Activated CD4-positive, alpha-beta T cell treated with anti-CD3 and anti-CD28 coated beads, Interleukin-2, amount 10 ng/mL, durations not matched to agents 7 days and 5 days (primary cell): ENCODE results near the gene SLIT1. TPM values are rescaled to one million over a fixed set of nuclear protein-coding genes. Genes with fewer than 3 reads are reported as not detected.

ENCODE experiments used
- CTCF ChIA-PET: fragments of 350-600 bp; sonication (Branson Sonifier 250); formaldehyde crosslinking; loops from one replicate; lab custom pipeline; 2021; ENCODE audit warnings: antibody characterized with exemption; lab: Charles Lee
- POLR2A ChIA-PET: fragments of 350-600 bp; sonication (Branson Sonifier 250); formaldehyde crosslinking; loops from one replicate; lab custom pipeline; 2021; ENCODE audit warnings: antibody characterized with exemption; lab: Charles Lee
- DNase-seq: peaks from one replicate; pipeline ENCODE4 v3.0.0-alpha.2; 2020
- H3K27ac Mint-ChIP-seq: one replicate; pipeline ENCODE4 v1.8.0; 2021; ENCODE audit warnings: mild to moderate bottlenecking, moderate library complexity, mixed read lengths
- H3K27me3 Mint-ChIP-seq: one replicate; pipeline ENCODE4 v1.8.0; 2021; ENCODE audit warnings: mixed read lengths
- H3K36me3 Mint-ChIP-seq: one replicate; pipeline ENCODE4 v1.8.0; 2021; ENCODE audit warnings: low read depth, mixed read lengths
- H3K4me1 Mint-ChIP-seq: one replicate; pipeline ENCODE4 v1.8.0; 2021; ENCODE audit warnings: mixed read lengths
- H3K4me3 Mint-ChIP-seq: one replicate; pipeline ENCODE4 v1.8.0; 2021; ENCODE audit warnings: mild to moderate bottlenecking, moderate library complexity, mixed read lengths
- H3K9me3 Mint-ChIP-seq: one replicate; pipeline ENCODE4 v1.8.0; 2021; ENCODE audit warnings: mixed read lengths
- total RNA-seq, 2 experiments: library from RNA; stranded (reverse); gene quantifications; one replicate each; pipeline ENCODE4 v1.2.3, GENCODE V29; 2021

SLIT1 gene
- total RNA-seq, 2 experiments from 2014 or later, result 1.2 to 1.6 TPM

DNA sequence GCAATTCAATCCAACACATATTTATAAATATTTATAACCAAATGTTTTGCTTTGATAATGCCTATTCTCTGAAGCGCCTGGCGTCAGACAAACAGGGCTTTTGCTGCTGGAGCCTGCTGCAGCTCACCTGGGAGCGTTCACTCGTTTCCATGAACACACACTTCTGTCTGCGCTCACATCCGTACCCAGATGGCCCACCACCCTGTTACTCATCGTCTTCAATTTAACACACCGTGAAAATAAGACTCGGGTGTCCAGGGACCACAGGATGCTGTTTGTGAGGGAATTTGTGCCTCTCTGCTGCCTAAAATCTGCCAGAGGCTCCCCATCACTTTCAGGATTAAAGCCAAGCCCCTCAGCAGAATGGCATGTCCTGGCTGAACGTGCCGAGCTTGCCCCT, 74.1 kb downstream of the SLIT1 start:
- H3K4me1 Mint-ChIP-seq, result no peaks in the 10 kb centered on the region
- no peaks in the 10 kb centered on the region for H3K9me3 Mint-ChIP-seq
- no peaks in the 10 kb centered on the region for H3K36me3 Mint-ChIP-seq
- ChIA-PET POLR2A (no interaction called here), CTCF (interaction anchor here (0.5 to 0.6 kb wide), 2 partner anchors 255 to 274 kb away, joined by 3 to 4 read pairs; no protein-coding TSS in a partner anchor)
- H3K27ac Mint-ChIP-seq, result no peak overlapping the region
- DNase-seq, result no peak
- H3K4me3 Mint-ChIP-seq, result no peak overlapping the region
- H3K27me3 Mint-ChIP-seq, result peaks cover 12% of the 10 kb centered on the region

DNA sequence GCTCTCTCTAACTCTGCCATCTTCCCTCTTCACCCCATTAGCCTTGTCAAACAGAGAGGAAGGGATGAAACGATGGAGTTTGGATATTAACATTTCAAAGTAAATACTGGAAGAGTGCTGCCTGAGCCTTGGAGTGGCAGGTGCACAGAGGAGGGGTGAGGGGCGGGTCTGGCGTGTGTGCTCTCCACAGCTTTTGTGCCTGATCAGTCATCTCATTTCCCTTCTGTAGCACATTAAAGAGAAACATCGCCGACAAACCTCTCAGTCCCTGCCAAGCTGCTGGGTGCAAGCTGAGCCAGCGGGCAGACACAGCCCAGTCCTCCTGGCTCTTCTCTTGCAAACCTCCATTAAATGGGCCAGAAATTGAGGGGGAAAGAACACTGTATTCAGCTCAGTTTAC, 76.2 kb downstream of the SLIT1 start:
- Mint-ChIP-seq H3K27ac (no peak overlapping the region), H3K27me3 (peaks cover 12% of the 10 kb centered on the region), H3K36me3 (no peaks in the 10 kb centered on the region), H3K9me3 (no peaks in the 10 kb centered on the region), H3K4me1 (no peaks in the 10 kb centered on the region), H3K4me3 (no peak overlapping the region)
- ChIA-PET POLR2A (no interaction called here), CTCF (no interaction called here)
- DNase-seq, result no peak

DNA sequence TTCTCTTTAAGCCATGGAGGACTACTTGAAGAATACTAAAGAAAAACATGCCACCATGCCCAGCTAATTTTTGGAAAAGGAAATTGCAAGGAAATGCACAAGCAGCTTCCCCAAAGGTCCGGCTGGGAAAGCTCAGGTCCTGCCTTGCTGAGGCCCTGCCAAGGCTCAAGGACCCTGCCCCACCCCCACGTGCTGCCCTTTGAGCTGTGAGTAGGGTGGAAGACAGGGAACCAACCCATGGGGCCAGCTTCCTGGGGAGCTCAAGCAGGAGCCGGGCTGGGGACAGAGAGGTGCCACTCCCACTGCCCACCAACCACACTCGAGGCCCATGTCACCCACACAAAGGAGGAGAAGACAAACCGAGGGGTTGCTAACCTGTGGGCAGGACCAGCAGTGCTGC, 78.2 kb downstream of the SLIT1 start:
- no peak overlapping the region for H3K4me3 Mint-ChIP-seq
- no peak for DNase-seq
- no peak overlapping the region for H3K27ac Mint-ChIP-seq
- no peaks in the 10 kb centered on the region for H3K36me3 Mint-ChIP-seq
- H3K4me1 Mint-ChIP-seq, result no peaks in the 10 kb centered on the region
- ChIA-PET CTCF (interaction anchor here (1.1 to 1.3 kb wide), 2 partner anchors 10 to 35 kb away, joined by 3 to 5 read pairs; no protein-coding TSS in a partner anchor), POLR2A (no interaction called here)
- H3K9me3 Mint-ChIP-seq, result no peaks in the 10 kb centered on the region
- peaks cover 13% of the 10 kb centered on the region for H3K27me3 Mint-ChIP-seq

- Mint-ChIP-seq H3K27ac (no peak overlapping the region), H3K9me3 (no peaks in the 10 kb centered on the region), H3K27me3 (peaks cover 13% of the 10 kb centered on the region), H3K4me3 (no peak overlapping the region), H3K4me1 (no peaks in the 10 kb centered on the region), H3K36me3 (no peaks in the 10 kb centered on the region)
- DNase-seq, result no peak
- POLR2A ChIA-PET, result no interaction called here
- CTCF ChIA-PET, result interaction anchor here (1.2 kb wide), 1 partner anchor 25 kb away, joined by 3 read pairs; no protein-coding TSS in a partner anchor
These were observed 79.6 kb downstream of the SLIT1 start for GRCh38 chr10:97106207-97106606.

GRCh38 chr10:97105303-97105702, 80.5 kb downstream of the SLIT1 start:
- no peak overlapping the region for H3K27ac Mint-ChIP-seq
- POLR2A ChIA-PET, result no interaction called here
- no peaks in the 10 kb centered on the region for H3K9me3 Mint-ChIP-seq
- no peaks in the 10 kb centered on the region for H3K36me3 Mint-ChIP-seq
- CTCF ChIA-PET, result no interaction called here
- no peak overlapping the region for H3K4me3 Mint-ChIP-seq
- H3K27me3 Mint-ChIP-seq, result peaks cover 10% of the 10 kb centered on the region
- no peak for DNase-seq
- H3K4me1 Mint-ChIP-seq, result no peaks in the 10 kb centered on the region

DNA sequence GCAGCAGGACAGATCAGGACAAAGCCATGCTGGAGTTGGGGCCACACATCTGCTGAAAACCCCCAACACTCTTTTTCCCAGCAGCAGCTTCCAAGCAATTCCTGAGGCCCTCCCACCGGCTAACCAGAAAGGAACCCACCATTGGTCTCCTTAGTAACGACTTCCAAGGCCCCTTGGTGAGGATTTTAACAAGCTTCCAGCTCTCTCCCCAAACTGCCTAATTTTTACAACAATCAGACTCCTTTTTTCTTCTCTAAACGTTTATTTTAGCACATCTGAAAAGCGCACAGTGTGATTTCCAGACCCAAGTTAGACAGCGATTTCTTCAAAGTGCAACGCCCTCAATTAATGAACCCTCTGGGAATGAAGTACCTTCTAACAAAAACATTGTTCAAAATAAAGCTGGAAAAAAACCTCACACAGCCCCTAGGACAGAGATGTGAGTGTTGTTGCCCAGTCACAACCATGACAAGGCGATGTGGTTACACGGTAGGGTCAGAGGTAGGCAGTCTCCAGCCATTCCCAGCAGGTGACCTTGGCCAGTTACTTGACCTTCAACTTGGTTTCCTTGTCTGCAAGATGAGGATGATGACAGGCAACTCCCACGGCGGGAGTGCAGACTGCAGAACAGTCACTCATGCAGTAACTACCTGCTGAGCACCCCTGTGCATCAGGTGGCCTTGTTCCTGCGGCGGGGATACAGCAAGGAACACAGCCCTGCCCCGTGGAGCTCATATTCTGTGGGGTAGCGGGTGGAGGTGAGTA, 82.3 kb downstream of the SLIT1 start:
- Mint-ChIP-seq H3K9me3 (no peaks in the 10 kb centered on the region), H3K36me3 (no peaks in the 10 kb centered on the region), H3K27me3 (peaks cover 2% of the 10 kb centered on the region), H3K27ac (no peak overlapping the region), H3K4me1 (no peaks in the 10 kb centered on the region), H3K4me3 (no peak overlapping the region)
- ChIA-PET CTCF (interaction anchor here (0.5 to 1.4 kb wide), 3 partner anchors 22 to 241 kb away, joined by 3 to 4 read pairs (median 3); no protein-coding TSS in a partner anchor), POLR2A (no interaction called here)
- no peak for DNase-seq

DNA sequence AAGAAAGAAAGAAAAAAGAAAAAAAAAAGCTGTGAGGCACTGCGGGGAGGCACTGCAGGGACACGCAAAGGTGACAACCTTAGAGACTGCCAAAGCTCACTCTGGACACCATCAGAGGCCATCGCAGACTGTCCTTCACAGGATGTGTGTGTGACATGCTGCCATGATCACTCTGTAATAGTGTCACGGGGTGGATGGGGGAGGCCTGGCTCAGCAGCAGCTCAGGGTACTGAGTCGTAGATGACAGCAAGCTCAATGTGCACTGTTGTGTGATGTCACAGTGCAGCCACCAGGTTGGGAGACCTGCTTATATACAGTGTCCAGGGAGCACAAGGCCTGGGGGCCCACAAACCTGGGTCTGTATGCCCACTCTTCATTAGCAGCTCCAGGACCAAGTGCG, 83.3 kb downstream of the SLIT1 start:
- ChIA-PET POLR2A (no interaction called here), CTCF (interaction anchor here (0.5 to 1.4 kb wide), 3 partner anchors 21 to 146 kb away, joined by 3 to 4 read pairs (median 3); no protein-coding TSS in a partner anchor)
- no peaks in the 10 kb centered on the region for H3K36me3 Mint-ChIP-seq
- no peak overlapping the region for H3K4me3 Mint-ChIP-seq
- H3K27me3 Mint-ChIP-seq, result peaks cover 2% of the 10 kb centered on the region
- H3K4me1 Mint-ChIP-seq, result no peaks in the 10 kb centered on the region
- no peaks in the 10 kb centered on the region for H3K9me3 Mint-ChIP-seq
- no peak overlapping the region for H3K27ac Mint-ChIP-seq
- no peak for DNase-seq

DNA sequence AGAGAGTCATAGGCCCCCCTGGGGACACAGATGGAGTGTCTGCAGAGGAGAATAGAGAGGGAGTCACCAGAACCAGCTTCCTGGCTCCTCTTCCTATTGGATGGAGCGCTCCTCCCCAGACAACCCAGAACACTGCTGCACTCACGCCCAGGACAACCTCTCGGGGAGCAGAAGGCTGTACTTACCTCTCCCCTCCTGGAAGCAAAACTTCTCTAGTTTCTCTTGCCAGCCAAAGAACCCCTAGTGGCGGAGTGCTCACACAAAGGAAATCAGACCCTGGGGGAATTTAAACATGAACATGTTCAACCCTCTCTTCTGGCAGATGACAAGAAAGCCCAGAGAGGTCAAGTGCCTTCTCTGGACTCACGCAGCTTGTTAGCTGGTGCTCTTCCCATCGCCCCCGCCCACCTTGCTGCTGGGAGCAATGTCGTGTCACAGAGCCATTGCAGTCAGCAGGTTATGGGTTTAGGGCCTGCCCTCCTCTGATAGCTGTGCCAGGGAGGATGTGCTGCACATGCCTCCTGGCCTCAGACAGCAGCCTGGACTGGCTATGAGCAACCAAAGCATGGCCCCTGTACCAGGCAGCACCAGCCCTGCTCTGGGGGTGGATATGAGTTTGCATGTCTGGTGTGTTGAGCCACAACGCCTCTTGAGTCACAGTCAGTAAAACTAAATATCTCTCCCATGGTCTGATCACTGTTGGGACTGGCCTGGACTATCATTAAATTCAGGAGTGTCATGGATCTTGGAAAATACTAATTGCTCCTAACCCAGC, 84.4 kb downstream of the SLIT1 start:
- Mint-ChIP-seq H3K27ac (no peak overlapping the region), H3K4me3 (no peak overlapping the region), H3K4me1 (peaks cover 5% of the 10 kb centered on the region), H3K9me3 (no peaks in the 10 kb centered on the region), H3K36me3 (no peaks in the 10 kb centered on the region), H3K27me3 (peaks cover 8% of the 10 kb centered on the region)
- no peak for DNase-seq
- CTCF ChIA-PET, result interaction anchor here (1.5 kb wide), 1 partner anchor 109 kb away, joined by 4 read pairs; no protein-coding TSS in a partner anchor
- POLR2A ChIA-PET, result no interaction called here

DNA sequence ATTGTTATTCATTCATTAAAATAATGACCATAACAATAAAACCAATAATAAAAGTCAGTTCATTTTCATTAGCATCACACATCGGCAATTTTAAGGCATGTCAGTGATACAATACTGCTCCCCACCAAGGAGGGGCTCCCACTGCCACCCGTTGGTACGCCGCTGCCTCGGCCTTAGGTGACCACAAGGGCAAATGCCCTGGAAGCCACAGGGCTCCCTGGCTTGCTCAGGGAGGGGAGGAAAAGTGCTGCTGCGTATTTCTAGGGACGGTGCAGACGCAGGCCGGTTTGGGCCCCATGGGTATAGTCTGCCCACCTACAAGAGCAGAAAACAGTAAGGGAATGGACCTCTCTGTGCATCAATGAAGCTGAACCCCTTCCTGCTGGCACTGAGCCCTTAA, 85.1 kb downstream of the SLIT1 start:
- ChIA-PET CTCF (interaction anchor here (1.5 kb wide), 1 partner anchor 110 kb away, joined by 4 read pairs; no protein-coding TSS in a partner anchor), POLR2A (no interaction called here)
- peaks cover 13% of the 10 kb centered on the region for H3K27me3 Mint-ChIP-seq
- peaks cover 10% of the 10 kb centered on the region for H3K4me1 Mint-ChIP-seq
- DNase-seq, result no peak
- no peak overlapping the region for H3K4me3 Mint-ChIP-seq
- H3K36me3 Mint-ChIP-seq, result no peaks in the 10 kb centered on the region
- H3K9me3 Mint-ChIP-seq, result no peaks in the 10 kb centered on the region
- no peak overlapping the region for H3K27ac Mint-ChIP-seq

GRCh38 chr10:97099868-97100267, 85.9 kb downstream of the SLIT1 start:
- Mint-ChIP-seq H3K9me3 (no peaks in the 10 kb centered on the region), H3K36me3 (no peaks in the 10 kb centered on the region), H3K27ac (no peak overlapping the region), H3K27me3 (peaks cover 16% of the 10 kb centered on the region), H3K4me1 (peaks cover 10% of the 10 kb centered on the region), H3K4me3 (no peak overlapping the region)
- POLR2A ChIA-PET, result no interaction called here
- CTCF ChIA-PET, result interaction anchor here (1.8 to 2.4 kb wide), 2 partner anchors 18 to 110 kb away, joined by 4 to 6 read pairs; no protein-coding TSS in a partner anchor
- DNase-seq, result no peak

DNA sequence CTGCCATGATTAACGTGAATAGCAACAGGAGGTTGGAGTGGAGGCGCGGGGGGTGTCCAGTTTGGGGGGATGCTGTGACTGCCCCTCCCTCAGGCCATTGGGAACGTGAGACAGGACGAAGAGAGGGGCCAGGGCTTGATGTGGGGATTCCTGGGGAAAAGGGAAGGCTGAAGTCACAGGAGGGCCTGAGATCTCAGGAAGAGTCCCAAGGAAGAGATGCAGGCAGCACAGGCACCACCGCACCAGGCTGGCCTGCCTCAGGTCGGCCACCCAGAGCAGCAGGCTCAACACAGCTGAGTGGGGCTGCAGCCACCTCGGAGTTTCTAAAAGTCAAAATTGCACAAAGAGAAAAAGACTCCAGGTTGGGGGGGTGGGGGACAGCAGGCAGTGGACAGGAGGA, 86.7 kb downstream of the SLIT1 start:
- no peak overlapping the region for H3K4me3 Mint-ChIP-seq

DNA sequence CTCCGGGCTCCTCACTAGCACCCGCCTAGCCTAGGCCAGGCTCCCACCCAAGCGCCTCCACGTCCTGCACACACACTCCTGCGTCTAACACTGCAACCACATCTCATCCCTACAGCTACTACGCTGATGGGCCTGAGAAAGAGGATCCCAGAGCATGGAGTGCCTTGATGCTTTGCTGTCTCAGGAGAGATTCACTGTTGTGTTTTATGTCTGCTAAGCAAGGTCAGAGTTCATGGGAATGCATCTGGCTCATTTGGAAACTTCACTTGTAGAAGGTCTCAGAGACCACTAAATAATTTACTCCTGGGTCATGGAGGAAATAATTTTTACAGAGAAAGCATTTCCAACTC, 88.7 kb downstream of the SLIT1 start:
- ChIA-PET POLR2A (no interaction called here), CTCF (no interaction called here)
- Mint-ChIP-seq H3K27me3 (peaks cover 18% of the 10 kb centered on the region), H3K36me3 (no peaks in the 10 kb centered on the region), H3K4me1 (peaks cover 10% of the 10 kb centered on the region), H3K9me3 (no peaks in the 10 kb centered on the region), H3K27ac (no peak overlapping the region), H3K4me3 (no peak overlapping the region)
- DNase-seq, result no peak

More for the DNA sequence above, 86.7 kb downstream of the SLIT1 start:
- Mint-ChIP-seq H3K4me1 (peaks cover 10% of the 10 kb centered on the region), H3K27me3 (peaks cover 18% of the 10 kb centered on the region), H3K27ac (no peak overlapping the region), H3K36me3 (no peaks in the 10 kb centered on the region), H3K9me3 (no peaks in the 10 kb centered on the region)
- CTCF ChIA-PET, result interaction anchor here (1.8 to 2.4 kb wide), 2 partner anchors 18 to 111 kb away, joined by 4 to 6 read pairs; no protein-coding TSS in a partner anchor
- DNase-seq, result no peak
- POLR2A ChIA-PET, result no interaction called here
